Right lobe of liver (tissue), 6 donors: ENCODE measurements around the gene FCN3. TPM values are rescaled to one million over a fixed set of nuclear protein-coding genes. Genes with fewer than 3 reads are reported as not detected.

Source experiments
- ATAC-seq, 4 donors: fragments of 200-7000 bp; cut with Tn5 transposase; one replicate each; pipeline ENCODE4 v1.9.1; 2020; ENCODE audit warnings: mild to moderate bottlenecking in 4 of 4, moderate library complexity in 4 of 4
- DNase-seq, 3 donors: peaks; one replicate each; pipeline ENCODE4 v3.0.0-alpha.2; 2020
- H3K27ac ChIP-seq, 3 donors: fragments of 200-600 bp; one replicate each; pipeline ENCODE4 v1.8.0; 2022
- H3K27me3 ChIP-seq, 2 donors: fragments of 200-600 bp; one replicate each; pipeline ENCODE4 v1.8.0; 2022
- H3K36me3 ChIP-seq, 4 donors: fragments of 200-600 bp; sonication (generic) in 1 of 4; one replicate each; pipeline versions ENCODE4 v1.5.1 to v1.8.0; 2017 to 2022; ENCODE audit warnings: control low read depth in 1 of 4
- H3K4me1 ChIP-seq, 4 donors: fragments of 200-600 bp; sonication (generic) in 1 of 4; one replicate each; pipeline versions ENCODE4 v1.5.1 to v1.8.0; 2017 to 2022; ENCODE audit warnings: control low read depth in 1 of 4
- H3K4me3 ChIP-seq, 3 donors: fragments of 200-600 bp; one replicate each; pipeline ENCODE4 v1.8.0; 2022
- H3K9me3 ChIP-seq, 4 donors: fragments of 200-600 bp; sonication (generic) in 1 of 4; one replicate each; pipeline versions ENCODE4 v1.5.1 to v1.8.0; 2017 to 2022; ENCODE audit warnings: control low read depth in 1 of 4
- POLR2A ChIP-seq: fragments of 450-650 bp; IDR thresholded peaks from one replicate; pipeline ENCODE4 v1.6.1; 2017; ENCODE audit warnings: antibody characterized with exemption, mild to moderate bottlenecking
- WGBS: methylation state at CpG from one replicate; pipeline ENCODE4 v1.1.6; 2018; ENCODE audit warnings: low coverage, low lambda C conversion rate; ENCODE audit not compliant: insufficient coverage; ENCODE audit errors: missing lambda C conversion rate; 5-methylcytosine and 5-hydroxymethylcytosine counted together
- intact Hi-C, 2 donors: fragments of 100-400 bp; cut with DNase I; formaldehyde crosslinking; loops; one replicate each; pipeline versions ENCODE4 v1.11.2 to v1.14.1; 2022
- small RNA-seq, 2 experiments: library from RNA; depleted of rRNA; stranded (forward); fragments of <200 nt; gene quantifications; one replicate each; pipeline ENCODE3, GENCODE V24; 2016
- total RNA-seq, 6 experiments: library from RNA; depleted of rRNA in 2 of 6; stranded (reverse); fragments of >200 nt in 2 of 6; fragmentation: NEBNext Ultra II Directional in 3 of 6; extraction: Animal tissue kit (Norgen Biotek cat#: 25700) in 3 of 6; gene quantifications; one replicate each; pipeline versions ENCODE4 v1.1.0 to v1.2.4, GENCODE V29; 2016 to 2023
- TF ChIP-seq, protein P1 (sequence below), 4 donors: fragments of 200-600 bp in 3 of 4; fragments of 450-650 bp in 1 of 4; IDR thresholded peaks; one replicate each; pipeline versions ENCODE4 v1.5.1 to v1.8.0; 2016 to 2022; ENCODE audit warnings: antibody characterized with exemption in 4 of 4, mild to moderate bottlenecking in 2 of 4
- donor health status: DM: no; HTN: yes; CAD: no.
- donor health status: DM: no; HTN: no; CAD: no.
- donor health status: DM: no; HTN: no; CAD: no.
- donor health status: DM: no; HTN: yes; CAD: no.
- donor health status: DM: no; HTN: yes; CAD: no.

Gene FCN3
- total RNA-seq, 6 experiments from 2014 or later, result 81.6 to 213 (median 111) TPM

- DNase-seq, result no peak
- H3K4me1 ChIP-seq, result peaks cover 0 to 15% (median 3%) of the 10 kb centered on the region in 4 donors
- intact Hi-C loops, result no loop called here
These were observed 51.9 kb downstream of the FCN3 start for GRCh38 chr1:27322569-27323240.

GRCh38 chr1:27321813-27322568, 52.6 kb downstream of the FCN3 start, which contains the start of gene TMEM222:
Gene TMEM222, plus strand, starts transcription at chr1:27322163. Its CDS starts 35 bp downstream, at chr1:27322198.
- Histone ChIP-seq H3K36me3 (peaks cover 0 to 12% (median 2%) of the 10 kb centered on the region in 4 donors), H3K27ac (peak within 1 kb of the TSS; percentile 49 to 65 (median 59)), H3K4me1 (peaks cover 0 to 15% (median 3%) of the 10 kb centered on the region in 4 donors), H3K4me3 (peak within 1 kb of the TSS; percentile 85 to 92 (median 89)), H3K27me3 (no peaks in the 10 kb centered on the region), H3K9me3 (no peaks in the 10 kb centered on the region)
- DNase-seq (peak; percentile 98 to 99 (median 98)), ATAC-seq (peak; percentile 99 to 100 (median 99))
- TF ChIP-seq, protein P1, sequence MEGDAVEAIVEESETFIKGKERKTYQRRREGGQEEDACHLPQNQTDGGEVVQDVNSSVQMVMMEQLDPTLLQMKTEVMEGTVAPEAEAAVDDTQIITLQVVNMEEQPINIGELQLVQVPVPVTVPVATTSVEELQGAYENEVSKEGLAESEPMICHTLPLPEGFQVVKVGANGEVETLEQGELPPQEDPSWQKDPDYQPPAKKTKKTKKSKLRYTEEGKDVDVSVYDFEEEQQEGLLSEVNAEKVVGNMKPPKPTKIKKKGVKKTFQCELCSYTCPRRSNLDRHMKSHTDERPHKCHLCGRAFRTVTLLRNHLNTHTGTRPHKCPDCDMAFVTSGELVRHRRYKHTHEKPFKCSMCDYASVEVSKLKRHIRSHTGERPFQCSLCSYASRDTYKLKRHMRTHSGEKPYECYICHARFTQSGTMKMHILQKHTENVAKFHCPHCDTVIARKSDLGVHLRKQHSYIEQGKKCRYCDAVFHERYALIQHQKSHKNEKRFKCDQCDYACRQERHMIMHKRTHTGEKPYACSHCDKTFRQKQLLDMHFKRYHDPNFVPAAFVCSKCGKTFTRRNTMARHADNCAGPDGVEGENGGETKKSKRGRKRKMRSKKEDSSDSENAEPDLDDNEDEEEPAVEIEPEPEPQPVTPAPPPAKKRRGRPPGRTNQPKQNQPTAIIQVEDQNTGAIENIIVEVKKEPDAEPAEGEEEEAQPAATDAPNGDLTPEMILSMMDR (IDR thresholded peaks at IDR 0.05), result peak in 3 of 4 donors; percentile 23 to 39 (median 30)
- peak; percentile 59 for TF ChIP-seq POLR2A
- 0% methylated on average over 7 of the region's 67 CpGs for WGBS
- intact Hi-C loops, result no loop called here

More at GRCh38 chr1:27322569-27323240, 51.9 kb downstream of the FCN3 start:
- Histone ChIP-seq H3K27me3 (no peaks in the 10 kb centered on the region), H3K9me3 (no peaks in the 10 kb centered on the region), H3K27ac (peak overlapping the region; percentile 49 to 65 (median 59)), H3K36me3 (peaks cover 0 to 12% (median 2%) of the 10 kb centered on the region in 4 donors), H3K4me3 (peak overlapping the region; percentile 85 to 92 (median 89))
- no peak for ATAC-seq
- peak; percentile 4 for TF ChIP-seq POLR2A
- TF ChIP-seq, protein P1 (IDR thresholded peaks at IDR 0.05), result no peak
- 16% methylated on average over 5 of the region's 10 CpGs for WGBS

Small RNAs within 50 kb of the gene (small RNA-seq; reads per million reads assigned to genes)
- 0 reads per million in 2 experiments for gene RNU6-48P

Other genes starting within 250 kb of the FCN3 start
- 1 to 10 TPM; 1.7 to 4.3 (median 3.0) TPM for gene SLC9A1, start 219.7 kb downstream of the FCN3 start, total RNA-seq
- gene WDTC1, start 140.2 kb downstream of the FCN3 start, total RNA-seq, result 10 to 100 TPM; 17.6 to 22.7 (median 19.8) TPM
- 10 to 100 TPM; 15.1 to 22.6 (median 19.1) TPM for gene TMEM222, start 52.7 kb downstream of the FCN3 start, total RNA-seq
- gene SYTL1, start 32.8 kb downstream of the FCN3 start, total RNA-seq, result 1 to 10 TPM in 1 of 6 experiments, under 1 TPM in 5; 0.37 to 1.7 (median 0.80) TPM
- 10 to 100 TPM in 2 of 6 experiments, 1 to 10 TPM in 4; 4.3 to 14.9 (median 5.6) TPM for gene MAP3K6, start 7.9 kb downstream of the FCN3 start, total RNA-seq
- gene CD164L2, start 8.5 kb upstream of the FCN3 start, total RNA-seq, result under 1 TPM in 1 of 6 experiments, not detected in 5; 0.86 TPM
- gene GPR3, start 17.8 kb upstream of the FCN3 start, total RNA-seq, result under 1 TPM in 2 of 6 experiments, not detected in 4; 0.19 to 0.43 TPM
- gene WASF2, start 115.3 kb upstream of the FCN3 start, total RNA-seq, result 10 to 100 TPM; 18.4 to 38.1 (median 26.5) TPM
- 10 to 100 TPM in 3 of 6 experiments, 1 to 10 TPM in 3; 5.5 to 21.3 (median 10.9) TPM for gene AHDC1, start 229.3 kb upstream of the FCN3 start, total RNA-seq